Skeletal muscle satellite cell (primary cell): ENCODE data around the gene CEP295NL.
A peak's percentile ranks its signal among the peaks of the same experiment; 100 is the strongest.
"Not testable (repeated sequence)": the region's sequence is repeated elsewhere in the genome, so short reads cannot be mapped to it uniquely, and the experiment has no call there.

ENCODE experiments used
- H3K27me3 ChIP-seq: 2 replicates; pipeline ENCODE4 v1.7.0; 2013; ENCODE audit warnings: low read length; ENCODE audit not compliant: control insufficient read depth, insufficient read depth
- H3K36me3 ChIP-seq: 2 replicates; pipeline ENCODE4 v1.7.0; 2013; ENCODE audit warnings: mild to moderate bottlenecking, control low read depth, low read length; ENCODE audit not compliant: insufficient read depth
- H3K4me1 ChIP-seq: 2 replicates; pipeline ENCODE4 v1.7.0; 2013; ENCODE audit warnings: low read length; ENCODE audit not compliant: control insufficient read depth, insufficient read depth
- H3K4me2 ChIP-seq: 2 replicates; pipeline ENCODE4 v1.7.0; 2013; ENCODE audit warnings: mild to moderate bottlenecking, low read length
- H3K4me3 ChIP-seq: 2 replicates; pipeline ENCODE4 v1.7.0; 2013; ENCODE audit warnings: low read length
- H3K9ac ChIP-seq: 2 replicates; pipeline ENCODE4 v1.7.0; 2013; ENCODE audit warnings: mild to moderate bottlenecking, low read depth, low read length, moderate library complexity
- H3K9me3 ChIP-seq: replicated peaks from 2 replicates; pipeline ENCODE4 v1.7.0; 2013; ENCODE audit warnings: mild to moderate bottlenecking, control low read depth, low read length

The CEP295NL gene

GRCh38 chr17:78883533-78884131 is 19.4 kb downstream of the CEP295NL start:
- no peaks in the 10 kb centered on the region for H3K27me3 ChIP-seq
- H3K9ac ChIP-seq = peak overlapping the region; percentile 84
- H3K36me3 ChIP-seq = no peaks in the 10 kb centered on the region
- peak overlapping the region; percentile 88 for H3K4me2 ChIP-seq
- peak overlapping the region; percentile 63 for H3K4me3 ChIP-seq
- H3K9me3 ChIP-seq = no peaks in the 10 kb centered on the region
- H3K4me1 ChIP-seq = peaks cover 74% of the 10 kb centered on the region

- peak overlapping the region; percentile 88 for H3K4me2 ChIP-seq
- H3K9me3 ChIP-seq = no peaks in the 10 kb centered on the region
- peak overlapping the region; percentile 63 for H3K4me3 ChIP-seq
- peak overlapping the region; percentile 84 for H3K9ac ChIP-seq
- H3K36me3 ChIP-seq = peaks cover 2% of the 10 kb centered on the region
- peaks cover 74% of the 10 kb centered on the region for H3K4me1 ChIP-seq
- H3K27me3 ChIP-seq = no peaks in the 10 kb centered on the region
Measured at GRCh38 chr17:78883089-78883532, 19.9 kb downstream of the CEP295NL start.

- Histone ChIP-seq H3K4me3 (peak overlapping the region; percentile 63), H3K4me1 (peaks cover 74% of the 10 kb centered on the region), H3K9ac (peak overlapping the region; percentile 84)
Measured at GRCh38 chr17:78882540-78883088, 20.4 kb downstream of the CEP295NL start.

GRCh38 chr17:78879635-78880186 is 23.3 kb downstream of the CEP295NL start:
- no peaks in the 10 kb centered on the region for H3K9me3 ChIP-seq
- H3K36me3 ChIP-seq = peaks cover 6% of the 10 kb centered on the region
- peak overlapping the region; percentile 51 for H3K4me3 ChIP-seq
- no peaks in the 10 kb centered on the region for H3K27me3 ChIP-seq
- H3K4me2 ChIP-seq = peak overlapping the region; percentile 76
- H3K4me1 ChIP-seq = peaks cover 73% of the 10 kb centered on the region
- peak overlapping the region; percentile 76 for H3K9ac ChIP-seq

More at GRCh38 chr17:78882540-78883088, 20.4 kb downstream of the CEP295NL start:
- peak overlapping the region; percentile 88 for H3K4me2 ChIP-seq
- peaks cover 6% of the 10 kb centered on the region for H3K36me3 ChIP-seq
- no peaks in the 10 kb centered on the region for H3K27me3 ChIP-seq
- no peaks in the 10 kb centered on the region for H3K9me3 ChIP-seq

- H3K4me3 ChIP-seq = peak overlapping the region; percentile 51
- peaks cover 6% of the 10 kb centered on the region for H3K36me3 ChIP-seq
- H3K4me2 ChIP-seq = peak overlapping the region; percentile 76
- no peaks in the 10 kb centered on the region for H3K9me3 ChIP-seq
- no peaks in the 10 kb centered on the region for H3K27me3 ChIP-seq
- peaks cover 70% of the 10 kb centered on the region for H3K4me1 ChIP-seq
- peak overlapping the region; percentile 76 for H3K9ac ChIP-seq
Measured at GRCh38 chr17:78878871-78879527, 24.0 kb downstream of the CEP295NL start.

- Histone ChIP-seq H3K4me2 (no peak overlapping the region), H3K4me3 (no peak overlapping the region), H3K4me1 (peaks cover 70% of the 10 kb centered on the region), H3K9ac (no peak overlapping the region), H3K9me3 (no peaks in the 10 kb centered on the region), H3K36me3 (peaks cover 8% of the 10 kb centered on the region), H3K27me3 (no peaks in the 10 kb centered on the region)
Measured at GRCh38 chr17:78878261-78878660, 24.7 kb downstream of the CEP295NL start.

- not testable (repeated sequence) for H3K4me3 ChIP-seq, H3K9me3 ChIP-seq, H3K9ac ChIP-seq, H3K4me2 ChIP-seq, H3K27me3 ChIP-seq
- Histone ChIP-seq H3K36me3 (peaks cover 14% of the 10 kb centered on the region), H3K4me1 (peaks cover 59% of the 10 kb centered on the region)
Measured at GRCh38 chr17:78876954-78877517, 26.0 kb downstream of the CEP295NL start.

GRCh38 chr17:78876094-78876597 is 26.9 kb downstream of the CEP295NL start:
- peaks cover 53% of the 10 kb centered on the region for H3K4me1 ChIP-seq
- no peaks in the 10 kb centered on the region for H3K27me3 ChIP-seq
- H3K9ac ChIP-seq = no peak overlapping the region
- H3K9me3 ChIP-seq = no peaks in the 10 kb centered on the region
- no peak overlapping the region for H3K4me3 ChIP-seq
- peaks cover 17% of the 10 kb centered on the region for H3K36me3 ChIP-seq
- H3K4me2 ChIP-seq = peak overlapping the region; percentile 12

- H3K36me3 ChIP-seq = peaks cover 22% of the 10 kb centered on the region
- no peaks in the 10 kb centered on the region for H3K27me3 ChIP-seq
- H3K9ac ChIP-seq = no peak overlapping the region
- H3K4me1 ChIP-seq = peaks cover 47% of the 10 kb centered on the region
- H3K9me3 ChIP-seq = no peaks in the 10 kb centered on the region
- peak overlapping the region; percentile 12 for H3K4me2 ChIP-seq
- no peak overlapping the region for H3K4me3 ChIP-seq
Measured at GRCh38 chr17:78875363-78876093, 27.5 kb downstream of the CEP295NL start.

- Histone ChIP-seq H3K27me3 (no peaks in the 10 kb centered on the region), H3K36me3 (peaks cover 33% of the 10 kb centered on the region), H3K4me3 (no peak overlapping the region), H3K4me1 (peaks cover 35% of the 10 kb centered on the region), H3K9me3 (no peaks in the 10 kb centered on the region), H3K4me2 (peak overlapping the region; percentile 0), H3K9ac (no peak overlapping the region)
Measured at GRCh38 chr17:78873519-78874340, 29.3 kb downstream of the CEP295NL start.
